Thyroid gland (tissue), 4 donors: ENCODE data around the gene KRIT1. TPM values are rescaled to one million over a fixed set of nuclear protein-coding genes. Genes with fewer than 3 reads are reported as not detected.
"Not testable (repeated sequence)": the region's sequence is repeated elsewhere in the genome, so short reads cannot be mapped to it uniquely, and the experiment has no call there.

Source experiments
- DNase-seq, 2 donors: peaks; one replicate each; pipeline ENCODE4 v3.0.0-alpha.2; 2019
- H3K27ac ChIP-seq, 3 donors: fragments of 200-600 bp; sonication (generic); 1 replicate in 2 of 3; 2 replicates in 1 of 3; pipeline ENCODE4 v1.5.1; 2016 to 2019; ENCODE audit warnings: mild to moderate bottlenecking in 1 of 3, moderate library complexity in 1 of 3
- H3K27me3 ChIP-seq: fragments of 200-600 bp; sonication (generic); one replicate; pipeline ENCODE4 v1.5.1; 2019
- H3K36me3 ChIP-seq, 2 donors: fragments of 200-600 bp; sonication (generic); one replicate each; pipeline ENCODE4 v1.5.1; 2016 to 2019
- H3K4me1 ChIP-seq, 2 donors: fragments of 200-600 bp; sonication (generic); one replicate each; pipeline ENCODE4 v1.5.1; 2017 to 2019
- H3K4me3 ChIP-seq, 3 donors: fragments of 200-600 bp; sonication (generic); replicated peaks in 1 of 3; 1 replicate in 2 of 3; 2 replicates in 1 of 3; pipeline ENCODE4 v1.5.1; 2016; ENCODE audit warnings: mild to moderate bottlenecking in 1 of 3
- H3K9me3 ChIP-seq: fragments of 200-600 bp; sonication (generic); one replicate; pipeline ENCODE4 v1.5.1; 2017
- POLR2A ChIP-seq, 2 donors: fragments of 450-650 bp; IDR thresholded peaks; one replicate each; pipeline ENCODE4 v1.6.1; 2017; ENCODE audit warnings: antibody characterized with exemption in 2 of 2, mild to moderate bottlenecking in 2 of 2, moderate library complexity in 1 of 2
- WGBS, 2 donors: methylation state at CpG; one replicate each; pipeline ENCODE4 v1.1.5; 2017; 5-methylcytosine and 5-hydroxymethylcytosine counted together
- intact Hi-C: fragments of 100-400 bp; cut with DNase I; formaldehyde crosslinking; loops from one replicate; pipeline ENCODE4 v1.15.1; 2023
- total RNA-seq, 4 donors: library from RNA; depleted of rRNA; stranded (reverse); fragments of >200 nt; gene quantifications; one replicate each; pipeline ENCODE4 v1.2.3, GENCODE V29; 2016
- TF ChIP-seq, protein P1 (sequence below), 6 experiments: fragments of 200-600 bp in 3 of 6; fragments of 450-650 bp in 3 of 6; sonication (generic) in 3 of 6; IDR thresholded peaks; one replicate each; pipeline ENCODE4 v1.5.1; 2016 to 2019; ENCODE audit warnings: antibody characterized with exemption in 6 of 6, mild to moderate bottlenecking in 2 of 6, inconsistent platforms in 1 of 6, moderate library complexity in 1 of 6

Gene KRIT1
- total RNA-seq, 4 donors from 2014 or later: 98.9 to 137 (median 111) TPM

DNA sequence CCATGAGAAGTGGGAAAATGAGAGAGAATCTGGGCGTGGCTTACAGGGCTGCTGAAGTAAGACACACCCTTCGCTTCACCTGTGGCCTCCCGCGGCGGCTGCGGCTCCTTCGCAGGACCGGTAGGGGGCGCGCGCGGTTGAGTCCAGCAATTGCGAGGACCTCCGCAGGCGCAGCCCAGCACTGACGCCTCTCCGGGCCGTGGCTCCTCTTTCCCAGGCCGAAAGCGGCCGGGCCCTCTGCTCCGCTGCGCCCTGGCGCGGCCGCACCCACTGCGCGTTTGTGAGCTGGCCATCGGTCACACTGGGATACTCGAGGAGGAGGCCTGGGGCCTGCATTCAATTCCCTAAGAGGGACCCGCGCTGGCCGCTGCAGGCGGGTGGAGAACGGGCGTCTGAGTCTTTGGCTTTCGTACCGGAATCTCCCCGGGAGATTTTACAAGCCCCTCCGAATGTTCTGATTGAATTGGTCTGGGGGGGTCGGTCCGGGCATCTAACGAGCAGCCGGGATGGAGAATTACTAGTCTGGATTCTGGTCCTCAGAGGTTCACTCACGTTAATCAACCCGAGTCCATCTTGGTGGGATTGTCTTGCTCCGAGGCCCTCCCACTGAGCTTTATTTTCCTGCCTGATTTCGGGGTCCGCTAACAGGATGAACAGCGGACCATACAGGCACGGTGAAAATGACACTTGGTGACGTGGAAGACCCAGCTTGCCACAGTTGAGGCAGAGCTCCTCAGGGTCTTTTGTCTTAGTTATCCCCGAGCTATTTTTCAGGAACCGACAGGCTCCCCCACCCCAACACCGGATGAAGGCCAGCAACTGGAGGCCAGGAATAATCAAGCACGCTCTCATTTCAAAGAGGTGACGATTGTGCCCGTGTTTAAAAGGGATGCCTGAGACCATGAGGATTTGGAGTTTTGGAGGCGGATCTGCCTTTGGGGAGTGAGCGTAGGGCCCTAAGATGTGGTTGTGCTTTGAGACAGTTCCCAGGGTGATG, 66.5 kb downstream of the KRIT1 start, which contains the start of gene LRRD1:
TSS of gene LRRD1 (minus strand) at position 215 of the 997 bp plus-strand sequence. CDS start 13,940 bp downstream, outside the sequence.
- TF ChIP-seq POLR2A (IDR thresholded peaks at IDR 0.05): peak in 1 of 2 donors; percentile 66
- TF ChIP-seq, protein P1, sequence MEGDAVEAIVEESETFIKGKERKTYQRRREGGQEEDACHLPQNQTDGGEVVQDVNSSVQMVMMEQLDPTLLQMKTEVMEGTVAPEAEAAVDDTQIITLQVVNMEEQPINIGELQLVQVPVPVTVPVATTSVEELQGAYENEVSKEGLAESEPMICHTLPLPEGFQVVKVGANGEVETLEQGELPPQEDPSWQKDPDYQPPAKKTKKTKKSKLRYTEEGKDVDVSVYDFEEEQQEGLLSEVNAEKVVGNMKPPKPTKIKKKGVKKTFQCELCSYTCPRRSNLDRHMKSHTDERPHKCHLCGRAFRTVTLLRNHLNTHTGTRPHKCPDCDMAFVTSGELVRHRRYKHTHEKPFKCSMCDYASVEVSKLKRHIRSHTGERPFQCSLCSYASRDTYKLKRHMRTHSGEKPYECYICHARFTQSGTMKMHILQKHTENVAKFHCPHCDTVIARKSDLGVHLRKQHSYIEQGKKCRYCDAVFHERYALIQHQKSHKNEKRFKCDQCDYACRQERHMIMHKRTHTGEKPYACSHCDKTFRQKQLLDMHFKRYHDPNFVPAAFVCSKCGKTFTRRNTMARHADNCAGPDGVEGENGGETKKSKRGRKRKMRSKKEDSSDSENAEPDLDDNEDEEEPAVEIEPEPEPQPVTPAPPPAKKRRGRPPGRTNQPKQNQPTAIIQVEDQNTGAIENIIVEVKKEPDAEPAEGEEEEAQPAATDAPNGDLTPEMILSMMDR (IDR thresholded peaks at IDR 0.05): peak; percentile 87 to 100 (median 97)
- Histone ChIP-seq H3K4me3 (peak within 1 kb of the TSS in 2 of 3 donors; percentile 32 to 33), H3K9me3 (no peaks in the 10 kb centered on the region), H3K4me1 (no peaks in the 10 kb centered on the region), H3K27ac (peak within 1 kb of the TSS; percentile 65 to 77 (median 73)), H3K36me3 (no peaks in the 10 kb centered on the region), H3K27me3 (no peaks in the 10 kb centered on the region)
- WGBS, 2 donors: 13 to 15% methylated on average over 34 to 39 of the region's 60 CpGs
- intact Hi-C loops: no loop called here
- peak; percentile 94 for DNase-seq

DNA sequence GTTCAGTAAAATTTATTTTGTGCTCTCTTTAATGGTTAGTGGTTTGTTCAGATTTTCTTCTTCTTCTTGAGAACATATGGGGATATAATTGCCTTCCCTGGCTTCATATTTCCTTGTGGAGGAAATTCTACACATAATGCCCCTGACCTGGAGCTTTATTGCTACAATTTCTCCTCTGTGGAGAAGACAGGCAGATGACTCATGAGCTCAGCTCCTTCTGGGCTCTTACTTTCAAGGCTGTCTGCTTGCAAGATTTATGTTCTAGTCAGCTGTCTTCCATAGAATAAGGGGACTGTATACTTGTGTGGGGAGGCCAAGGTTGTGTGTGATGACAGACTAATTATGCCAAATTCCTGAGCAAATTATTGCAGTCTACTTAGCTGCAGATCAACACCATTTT, 68.4 kb downstream of the KRIT1 start:
- no peaks in the 10 kb centered on the region for H3K4me1 ChIP-seq
- TF ChIP-seq POLR2A (IDR thresholded peaks at IDR 0.05): no peak
- TF ChIP-seq, protein P1 (IDR thresholded peaks at IDR 0.05): no peak
- H3K9me3 ChIP-seq: no peaks in the 10 kb centered on the region
- no peak for DNase-seq
- H3K36me3 ChIP-seq: no peaks in the 10 kb centered on the region
- no peaks in the 10 kb centered on the region for H3K27me3 ChIP-seq
- no peak overlapping the region for H3K27ac ChIP-seq
- intact Hi-C loops: no loop called here
- H3K4me3 ChIP-seq: no peak overlapping the region

GRCh38 chr7:92169529-92169928, 76.2 kb downstream of the KRIT1 start:
- intact Hi-C loops, H3K36me3 ChIP-seq, DNase-seq, H3K4me1 ChIP-seq, H3K27ac ChIP-seq, H3K4me3 ChIP-seq, H3K27me3 ChIP-seq, H3K9me3 ChIP-seq: not testable (repeated sequence)
- 82 to 91% methylated on average over 2 of the region's 2 CpGs for WGBS, 2 donors

DNA sequence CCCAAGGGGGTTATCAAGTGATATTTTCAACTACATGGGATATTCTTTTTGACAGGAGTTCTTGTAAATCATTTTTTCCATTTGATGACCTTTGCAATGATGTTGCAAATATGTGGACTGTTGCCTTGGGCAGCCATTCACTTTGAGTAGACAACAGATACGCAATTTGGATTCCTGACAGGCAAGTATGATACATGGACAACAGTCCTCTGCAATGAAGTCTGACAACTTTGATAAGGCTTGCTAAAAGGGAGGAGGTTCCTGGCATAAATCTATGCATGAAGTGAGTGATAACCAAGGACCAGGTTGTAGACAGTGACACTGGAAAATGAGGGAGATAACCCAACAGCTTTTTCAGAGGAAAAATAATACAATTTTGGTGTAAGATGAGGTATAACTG, 84.4 kb downstream of the KRIT1 start:
- intact Hi-C loops: no loop called here
- WGBS, 2 donors: 88 to 92% methylated on average over 1 of the region's 1 CpG
- H3K4me1 ChIP-seq: no peaks in the 10 kb centered on the region
- no peak for DNase-seq
- H3K4me3 ChIP-seq: no peak overlapping the region
- no peaks in the 10 kb centered on the region for H3K27me3 ChIP-seq
- no peaks in the 10 kb centered on the region for H3K9me3 ChIP-seq
- H3K27ac ChIP-seq: no peak overlapping the region
- no peak for TF ChIP-seq POLR2A (IDR thresholded peaks at IDR 0.05)
- TF ChIP-seq, protein P1 (IDR thresholded peaks at IDR 0.05): no peak
- no peaks in the 10 kb centered on the region for H3K36me3 ChIP-seq

DNA sequence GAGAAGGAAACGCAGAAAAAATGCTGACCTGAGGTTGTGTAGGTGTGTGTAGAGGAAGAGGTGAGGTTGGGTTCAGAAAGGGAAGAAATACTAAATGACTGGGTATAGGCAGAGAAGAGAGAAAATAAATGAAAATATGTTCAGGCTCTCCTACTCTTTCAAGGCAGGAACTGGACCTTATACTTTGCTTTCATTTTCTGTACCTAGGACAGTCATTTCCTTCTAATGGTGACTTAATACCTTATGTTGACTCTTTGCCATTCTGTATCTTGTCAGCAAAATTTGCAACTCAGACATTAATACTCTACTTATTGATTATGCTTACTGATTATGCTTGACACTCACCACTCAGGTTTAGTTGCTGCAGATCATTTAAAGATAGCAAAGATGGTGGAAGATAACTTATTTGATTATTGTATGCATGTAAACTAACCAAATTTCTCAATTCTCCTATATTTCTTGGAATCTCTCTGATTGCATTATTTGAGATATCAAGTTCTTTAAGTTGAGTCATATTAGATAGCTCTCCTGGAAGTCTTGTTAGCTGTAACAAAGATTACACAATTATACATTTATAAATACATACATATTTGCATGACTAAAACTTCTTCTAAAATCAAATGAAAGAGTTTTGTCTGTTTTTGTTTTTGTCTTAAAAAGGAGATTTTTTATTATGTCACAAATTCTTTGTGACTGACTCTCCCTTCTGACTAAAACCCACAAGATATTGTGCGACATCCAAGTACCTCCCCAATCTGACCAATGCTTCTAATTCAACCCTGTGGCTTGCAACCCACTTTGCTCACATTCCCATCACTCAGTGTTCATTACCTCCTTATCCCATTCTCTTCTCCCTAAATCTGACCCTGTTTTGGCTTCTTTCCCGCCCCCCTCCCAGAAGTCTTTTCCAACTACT, 86.8 kb downstream of the KRIT1 start:
- no peak for DNase-seq
- intact Hi-C loops: no loop called here
- Histone ChIP-seq H3K4me3 (no peak overlapping the region), H3K27me3 (no peaks in the 10 kb centered on the region), H3K4me1 (no peaks in the 10 kb centered on the region), H3K36me3 (no peaks in the 10 kb centered on the region), H3K27ac (no peak overlapping the region), H3K9me3 (no peaks in the 10 kb centered on the region)
- no peak for TF ChIP-seq POLR2A (IDR thresholded peaks at IDR 0.05)
- TF ChIP-seq, protein P1 (IDR thresholded peaks at IDR 0.05): no peak
- WGBS, 2 donors: 92 to 95% methylated on average over 3 of the region's 3 CpGs
